Measurements from ENCODE around the gene RHOU.

GRCh38 chr1:228698017-228698329 is 37.3 kb upstream of the RHOU start:
- TF ChIP-seq CTCF (IDR thresholded peaks at IDR 0.05) (no peak), POLR2A (IDR thresholded peaks at IDR 0.05) (no peak), EP300 (IDR thresholded peaks at IDR 0.05) (no peak)
